WTC11 (cell line): ENCODE measurements around the gene STK33. TPM values are rescaled to one million over a fixed set of nuclear protein-coding genes. Genes with fewer than 3 reads are reported as not detected.

Experiments used
- ATAC-seq: fragments of 200-7000 bp; cut with Tn5 transposase; 2 replicates; pipeline ENCODE4 v1.10.0; 2021; ENCODE audit warnings: mild to moderate bottlenecking, moderate library complexity
- CTCF ChIA-PET: fragments of 300-600 bp; sonication (Branson Sonifier 250); formaldehyde crosslinking; loops from one replicate; lab custom pipeline; 2021; ENCODE audit warnings: antibody characterized with exemption; lab: Charles Lee
- POLR2A ChIA-PET: fragments of 350-600 bp; sonication (Branson Sonifier 250); formaldehyde crosslinking; loops from one replicate; lab custom pipeline; 2021; ENCODE audit warnings: antibody characterized with exemption; lab: Charles Lee
- DNase-seq: peaks from one replicate; pipeline ENCODE4 v3.0.0; 2021; ENCODE audit warnings: low spot score
- H3K27ac Mint-ChIP-seq: 2 replicates; pipeline ENCODE4 v1.8.0; 2021; ENCODE audit warnings: mixed read lengths
- H3K27me3 Mint-ChIP-seq: 2 replicates; pipeline ENCODE4 v1.8.0; 2021; ENCODE audit warnings: low read depth, mild to moderate bottlenecking, moderate library complexity, mixed read lengths
- H3K36me3 Mint-ChIP-seq: 2 replicates; pipeline ENCODE4 v1.8.0; 2021; ENCODE audit warnings: mixed read lengths
- H3K4me1 Mint-ChIP-seq: 2 replicates; pipeline ENCODE4 v1.8.0; 2022; ENCODE audit warnings: mixed read lengths
- H3K4me3 Mint-ChIP-seq: 2 replicates; pipeline ENCODE4 v1.8.0; 2021; ENCODE audit warnings: mild to moderate bottlenecking, moderate library complexity, mixed read lengths
- H3K9me3 Mint-ChIP-seq: 2 replicates; pipeline ENCODE4 v1.8.0; 2021; ENCODE audit warnings: mixed read lengths
- ATF2 ChIP-seq: sonication (generic); formaldehyde crosslinking; IDR thresholded peaks from 2 replicates; pipeline ENCODE4 v1.8.1; 2022; ENCODE audit warnings: low read depth, missing genetic modification reagents, borderline replicate concordance
- ELF4 ChIP-seq: sonication (generic); formaldehyde crosslinking; IDR thresholded peaks from 2 replicates; pipeline ENCODE4 v1.8.1; 2022; ENCODE audit warnings: low read depth, mild to moderate bottlenecking, moderate library complexity, missing genetic modification reagents
- EMX1 ChIP-seq: fragments of 250-450 bp; sonication (Bioruptor Pico); IDR thresholded peaks from 2 replicates; pipeline ENCODE4 v1.8.0; 2021; ENCODE audit warnings: mild to moderate bottlenecking
- FOXJ3 ChIP-seq: sonication (generic); formaldehyde crosslinking; IDR thresholded peaks from 2 replicates; pipeline ENCODE4 v1.9.0; 2021; ENCODE audit warnings: missing genetic modification reagents, mild to moderate bottlenecking, borderline replicate concordance
- FOXP1 ChIP-seq: sonication (generic); formaldehyde crosslinking; IDR thresholded peaks from 2 replicates; pipeline ENCODE4 v1.8.0; 2022; ENCODE audit warnings: missing genetic modification reagents, mild to moderate bottlenecking, moderate library complexity, borderline replicate concordance
- FOXP4 ChIP-seq: sonication (generic); formaldehyde crosslinking; IDR thresholded peaks from 2 replicates; pipeline ENCODE4 v1.8.0; 2022; ENCODE audit warnings: mild to moderate bottlenecking, missing genetic modification reagents
- IRF2 ChIP-seq: sonication (generic); formaldehyde crosslinking; IDR thresholded peaks from 2 replicates; pipeline ENCODE4 v1.8.0; 2022; ENCODE audit warnings: low read depth, missing genetic modification reagents, borderline replicate concordance
- MLX ChIP-seq: sonication (generic); formaldehyde crosslinking; IDR thresholded peaks from 2 replicates; pipeline ENCODE4 v1.8.1; 2023; ENCODE audit warnings: mild to moderate bottlenecking, missing genetic modification reagents, moderate library complexity
- MYBL2 ChIP-seq: sonication (generic); formaldehyde crosslinking; IDR thresholded peaks from 2 replicates; pipeline ENCODE4 v1.8.1; 2023; ENCODE audit warnings: mild to moderate bottlenecking, moderate library complexity, missing genetic modification reagents
- NFE2L1 ChIP-seq: sonication (generic); formaldehyde crosslinking; IDR thresholded peaks from 2 replicates; pipeline ENCODE4 v1.8.1; 2023; ENCODE audit warnings: missing genetic modification reagents
- NR2C2 ChIP-seq: sonication (generic); formaldehyde crosslinking; IDR thresholded peaks from 2 replicates; pipeline ENCODE4 v1.8.0; 2022; ENCODE audit warnings: mild to moderate bottlenecking, missing genetic modification reagents
- NR3C1 ChIP-seq: sonication (generic); formaldehyde crosslinking; conservative IDR thresholded peaks from 2 replicates; pipeline ENCODE4 v1.8.1; 2023; ENCODE audit warnings: low read depth, mild to moderate bottlenecking, missing genetic modification reagents
- RORB ChIP-seq: fragments of 250-450 bp; sonication (Bioruptor Pico); IDR thresholded peaks from 2 replicates; pipeline ENCODE4 v1.9.0; 2021; ENCODE audit warnings: mild to moderate bottlenecking
- SP1 ChIP-seq: sonication (generic); formaldehyde crosslinking; conservative IDR thresholded peaks from 2 replicates; pipeline ENCODE4 v1.8.1; 2022; ENCODE audit warnings: missing genetic modification reagents
- TEAD1 ChIP-seq: sonication (generic); formaldehyde crosslinking; IDR thresholded peaks from 2 replicates; pipeline ENCODE4 v1.8.0; 2022; ENCODE audit warnings: mild to moderate bottlenecking, missing genetic modification reagents
- TP53 ChIP-seq: sonication (generic); formaldehyde crosslinking; IDR thresholded peaks from 2 replicates; pipeline ENCODE4 v1.8.1; 2023; ENCODE audit warnings: mild to moderate bottlenecking, missing genetic modification reagents
- ZNF138 ChIP-seq: sonication (generic); formaldehyde crosslinking; conservative IDR thresholded peaks from 2 replicates; pipeline ENCODE4 v1.8.1; 2022; ENCODE audit warnings: mild to moderate bottlenecking, moderate library complexity, missing genetic modification reagents
- ZNF232 ChIP-seq: sonication (generic); formaldehyde crosslinking; IDR thresholded peaks from 2 replicates; pipeline ENCODE4 v1.8.0; 2022; ENCODE audit warnings: mild to moderate bottlenecking, missing genetic modification reagents
- ZNF263 ChIP-seq: sonication (generic); formaldehyde crosslinking; IDR thresholded peaks from 2 replicates; pipeline ENCODE4 v1.8.1; 2022; ENCODE audit warnings: low read depth, mild to moderate bottlenecking, moderate library complexity, missing genetic modification reagents
- ZNF317 ChIP-seq: sonication (generic); formaldehyde crosslinking; IDR thresholded peaks from 2 replicates; pipeline ENCODE4 v1.8.1; 2023; ENCODE audit warnings: low read depth, mild to moderate bottlenecking, moderate library complexity, missing genetic modification reagents, borderline replicate concordance
- ZNF396 ChIP-seq: fragments of 250-450 bp; sonication (Bioruptor Pico); IDR thresholded peaks from 2 replicates; pipeline ENCODE4 v1.8.0; 2021; ENCODE audit warnings: mild to moderate bottlenecking, moderate library complexity, borderline replicate concordance
- ZNF671 ChIP-seq: fragments of 250-450 bp; sonication (Bioruptor Pico); IDR thresholded peaks from 2 replicates; pipeline ENCODE4 v1.8.0; 2021; ENCODE audit warnings: mild to moderate bottlenecking
- total RNA-seq: library from RNA; stranded (reverse); gene quantifications from 3 replicates; pipeline ENCODE4 v1.2.3, GENCODE V29; 2021
- TF ChIP-seq, protein P1 (sequence below): fragments of 250-450 bp; sonication (Bioruptor Pico); IDR thresholded peaks from 2 replicates; pipeline ENCODE4 v1.8.0; 2021; ENCODE audit warnings: mild to moderate bottlenecking
- TF ChIP-seq, protein P2 (sequence below): sonication (generic); formaldehyde crosslinking; IDR thresholded peaks from 2 replicates; pipeline ENCODE4 v1.8.1; 2023; ENCODE audit warnings: mild to moderate bottlenecking, missing genetic modification reagents
- TF ChIP-seq, protein P3 (sequence below): sonication (generic); formaldehyde crosslinking; IDR thresholded peaks from 2 replicates; pipeline ENCODE4 v1.8.0; 2023; ENCODE audit warnings: missing genetic modification reagents

The STK33 gene
- total RNA-seq, 1 experiment from 2014 or later, result 13.3 TPM

- TF ChIP-seq, protein P1, sequence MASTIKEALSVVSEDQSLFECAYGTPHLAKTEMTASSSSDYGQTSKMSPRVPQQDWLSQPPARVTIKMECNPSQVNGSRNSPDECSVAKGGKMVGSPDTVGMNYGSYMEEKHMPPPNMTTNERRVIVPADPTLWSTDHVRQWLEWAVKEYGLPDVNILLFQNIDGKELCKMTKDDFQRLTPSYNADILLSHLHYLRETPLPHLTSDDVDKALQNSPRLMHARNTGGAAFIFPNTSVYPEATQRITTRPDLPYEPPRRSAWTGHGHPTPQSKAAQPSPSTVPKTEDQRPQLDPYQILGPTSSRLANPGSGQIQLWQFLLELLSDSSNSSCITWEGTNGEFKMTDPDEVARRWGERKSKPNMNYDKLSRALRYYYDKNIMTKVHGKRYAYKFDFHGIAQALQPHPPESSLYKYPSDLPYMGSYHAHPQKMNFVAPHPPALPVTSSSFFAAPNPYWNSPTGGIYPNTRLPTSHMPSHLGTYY (CRISPR knock-in tag), result no peak
- TF ChIP-seq, protein P2, sequence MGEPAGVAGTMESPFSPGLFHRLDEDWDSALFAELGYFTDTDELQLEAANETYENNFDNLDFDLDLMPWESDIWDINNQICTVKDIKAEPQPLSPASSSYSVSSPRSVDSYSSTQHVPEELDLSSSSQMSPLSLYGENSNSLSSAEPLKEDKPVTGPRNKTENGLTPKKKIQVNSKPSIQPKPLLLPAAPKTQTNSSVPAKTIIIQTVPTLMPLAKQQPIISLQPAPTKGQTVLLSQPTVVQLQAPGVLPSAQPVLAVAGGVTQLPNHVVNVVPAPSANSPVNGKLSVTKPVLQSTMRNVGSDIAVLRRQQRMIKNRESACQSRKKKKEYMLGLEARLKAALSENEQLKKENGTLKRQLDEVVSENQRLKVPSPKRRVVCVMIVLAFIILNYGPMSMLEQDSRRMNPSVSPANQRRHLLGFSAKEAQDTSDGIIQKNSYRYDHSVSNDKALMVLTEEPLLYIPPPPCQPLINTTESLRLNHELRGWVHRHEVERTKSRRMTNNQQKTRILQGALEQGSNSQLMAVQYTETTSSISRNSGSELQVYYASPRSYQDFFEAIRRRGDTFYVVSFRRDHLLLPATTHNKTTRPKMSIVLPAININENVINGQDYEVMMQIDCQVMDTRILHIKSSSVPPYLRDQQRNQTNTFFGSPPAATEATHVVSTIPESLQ (CRISPR knock-in tag), result no peak
- no peak for TF ChIP-seq FOXJ3 (CRISPR knock-in tag)
- TF ChIP-seq RORB, result no peak
- peak; percentile 55; the same call in 1 of the 2 replicates for TF ChIP-seq FOXP4 (CRISPR knock-in tag)
- 0 out of 2 replicates have a peak, but pooled peaks have one; percentile 26 for TF ChIP-seq ZNF232
- TF ChIP-seq ZNF671 (CRISPR knock-in tag), result no peak
- TF ChIP-seq TEAD1 (CRISPR knock-in tag), result no peak
- peak; percentile 70 for TF ChIP-seq SP1 (CRISPR knock-in tag)
- no peak for TF ChIP-seq NR3C1 (CRISPR knock-in tag)
- TF ChIP-seq, protein P3, sequence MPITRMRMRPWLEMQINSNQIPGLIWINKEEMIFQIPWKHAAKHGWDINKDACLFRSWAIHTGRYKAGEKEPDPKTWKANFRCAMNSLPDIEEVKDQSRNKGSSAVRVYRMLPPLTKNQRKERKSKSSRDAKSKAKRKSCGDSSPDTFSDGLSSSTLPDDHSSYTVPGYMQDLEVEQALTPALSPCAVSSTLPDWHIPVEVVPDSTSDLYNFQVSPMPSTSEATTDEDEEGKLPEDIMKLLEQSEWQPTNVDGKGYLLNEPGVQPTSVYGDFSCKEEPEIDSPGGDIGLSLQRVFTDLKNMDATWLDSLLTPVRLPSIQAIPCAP, result no peak
- TF ChIP-seq ZNF317, result no peak
- 0 out of 2 replicates have a peak, but pooled peaks have one; percentile 30 for TF ChIP-seq ELF4 (CRISPR knock-in tag)
- peak; percentile 84 for TF ChIP-seq FOXP1 (CRISPR knock-in tag)
- TF ChIP-seq ZNF138 (CRISPR knock-in tag), result no peak
- TF ChIP-seq IRF2, result no peak
- 0 out of 2 replicates have a peak, but pooled peaks have one; percentile 18 for TF ChIP-seq ZNF263 (CRISPR knock-in tag)
- TF ChIP-seq NFE2L1 (CRISPR knock-in tag), result peak; percentile 15; the same call in 1 of the 2 replicates
Measured at GRCh38 chr11:8593935-8594909, at the start of gene STK33 (continued).

- no peak overlapping the region for H3K4me3 Mint-ChIP-seq
- ATAC-seq (no peak), DNase-seq (no peak)
- ChIA-PET CTCF (no interaction called here), POLR2A (no interaction called here)
- 0 out of 2 replicates have a peak, but pooled peaks cover 5% of the 10 kb centered on the region for H3K36me3 Mint-ChIP-seq
- no peaks in the 10 kb centered on the region for H3K27me3 Mint-ChIP-seq
- H3K27ac Mint-ChIP-seq, result no peak overlapping the region
- peaks cover 28% of the 10 kb centered on the region for H3K4me1 Mint-ChIP-seq
- no peaks in the 10 kb centered on the region for H3K9me3 Mint-ChIP-seq
- TF ChIP-seq ZNF263 (CRISPR knock-in tag) (no peak), MYBL2 (CRISPR knock-in tag) (no peak), ZNF396 (CRISPR knock-in tag) (no peak), MLX (CRISPR knock-in tag) (no peak), EMX1 (CRISPR knock-in tag) (no peak), ATF2 (CRISPR knock-in tag) (no peak), TP53 (CRISPR knock-in tag) (no peak), ZNF671 (CRISPR knock-in tag) (no peak), NR2C2 (no peak)
Measured at GRCh38 chr11:8642196-8642841, 48.3 kb upstream of the STK33 start.
